NCI-H82 (cell line): ENCODE measurements around the gene LIN37.
"Not testable (repeated sequence)": the region's sequence is repeated elsewhere in the genome, so short reads cannot be mapped to it uniquely, and the experiment has no call there.

Source experiments
- DNase-seq: peaks from one replicate; lab custom pipeline; 2025; lab: John Stamatoyannopoulos, UW

LIN37 gene

GRCh38 chr19:35719402-35720162 is 28.8 kb upstream of the LIN37 start:
- no peak for DNase-seq

- no peak for DNase-seq
Observed at GRCh38 chr19:35720163-35720524, 28.2 kb upstream of the LIN37 start.

GRCh38 chr19:35720648-35721047 is 27.7 kb upstream of the LIN37 start:
- no peak for DNase-seq

GRCh38 chr19:35721374-35721773 is 27.0 kb upstream of the LIN37 start:
- no peak for DNase-seq

- DNase-seq, result no peak
Observed at GRCh38 chr19:35722461-35722860, 25.9 kb upstream of the LIN37 start.

- no peak for DNase-seq
Observed at GRCh38 chr19:35722897-35723296, 25.5 kb upstream of the LIN37 start.

GRCh38 chr19:35723671-35724070 is 24.7 kb upstream of the LIN37 start:
- DNase-seq, result no peak

- DNase-seq, result not testable (repeated sequence)
Observed at GRCh38 chr19:35724132-35724531, 24.2 kb upstream of the LIN37 start.

GRCh38 chr19:35724560-35724959 is 23.8 kb upstream of the LIN37 start:
- DNase-seq, result no peak

- no peak for DNase-seq
Observed at GRCh38 chr19:35725216-35725861, 23.0 kb upstream of the LIN37 start.

GRCh38 chr19:35727053-35727955 is 21.1 kb upstream of the LIN37 start:
- DNase-seq, result no peak

GRCh38 chr19:35727956-35728706 is 20.2 kb upstream of the LIN37 start:
- no peak for DNase-seq

- no peak for DNase-seq
Observed at GRCh38 chr19:35729021-35729420, 19.4 kb upstream of the LIN37 start.

- DNase-seq, result no peak
Observed at GRCh38 chr19:35729763-35730162, 18.6 kb upstream of the LIN37 start.

- DNase-seq, result no peak
Observed at GRCh38 chr19:35730326-35730725, 18.1 kb upstream of the LIN37 start.

GRCh38 chr19:35731353-35731752 is 17.0 kb upstream of the LIN37 start:
- no peak for DNase-seq

GRCh38 chr19:35731779-35732405 is 16.5 kb upstream of the LIN37 start:
- no peak for DNase-seq

GRCh38 chr19:35732540-35733179 is 15.7 kb upstream of the LIN37 start:
- DNase-seq, result no peak

GRCh38 chr19:35733180-35734125 is 14.9 kb upstream of the LIN37 start:
- no peak for DNase-seq

- no peak for DNase-seq
Observed at GRCh38 chr19:35734273-35734672, 14.1 kb upstream of the LIN37 start.
